Liver (tissue), 9 donors: ENCODE measurements around the gene DONSON. TPM values are rescaled to one million over a fixed set of nuclear protein-coding genes. Genes with fewer than 3 reads are reported as not detected.

Source experiments
- DNase-seq: peaks from one replicate; pipeline ENCODE4 v3.0.0-alpha.2; 2017; ENCODE audit warnings: low spot score
- H3K27ac ChIP-seq, 2 donors: one replicate each; pipeline ENCODE4 v1.7.0; 2013; ENCODE audit warnings: inconsistent platforms in 2 of 2, low read length in 2 of 2, control low read depth in 1 of 2, low read depth in 1 of 2, mild to moderate bottlenecking in 1 of 2
- H3K27me3 ChIP-seq, 4 donors: one replicate each; pipeline versions ENCODE4 v1.6.1 to v1.7.0; 2013; ENCODE audit warnings: low read length in 3 of 4, inconsistent platforms in 1 of 4, mild to moderate bottlenecking in 1 of 4, moderate library complexity in 1 of 4; ENCODE audit not compliant: control insufficient read depth in 4 of 4, insufficient read depth in 4 of 4
- H3K36me3 ChIP-seq, 4 donors: one replicate each; pipeline versions ENCODE4 v1.6.1 to v1.7.0; 2013; ENCODE audit warnings: low read length in 3 of 4, mild to moderate bottlenecking in 3 of 4, low read depth in 1 of 4, moderate library complexity in 1 of 4; ENCODE audit not compliant: control insufficient read depth in 4 of 4, insufficient read depth in 3 of 4
- H3K4me1 ChIP-seq, 4 donors: one replicate each; pipeline versions ENCODE4 v1.6.1 to v1.7.0; 2013; ENCODE audit warnings: low read length in 3 of 4, mild to moderate bottlenecking in 3 of 4, moderate library complexity in 1 of 4; ENCODE audit not compliant: control insufficient read depth in 4 of 4, insufficient read depth in 4 of 4
- H3K4me3 ChIP-seq, 3 donors: one replicate each; pipeline versions ENCODE4 v1.6.1 to v1.7.0; 2013; ENCODE audit warnings: low read length in 3 of 3, control low read depth in 1 of 3, low read depth in 1 of 3, mild to moderate bottlenecking in 1 of 3
- H3K9ac ChIP-seq, 2 donors: one replicate each; pipeline ENCODE4 v1.7.0; 2013; ENCODE audit warnings: low read length in 2 of 2, mild to moderate bottlenecking in 2 of 2, moderate library complexity in 2 of 2, control low read depth in 1 of 2, low read depth in 1 of 2
- H3K9me3 ChIP-seq, 4 donors: one replicate each; pipeline versions ENCODE4 v1.6.1 to v1.7.0; 2013; ENCODE audit warnings: low read length in 3 of 4; ENCODE audit not compliant: control insufficient read depth in 4 of 4
- EGR1 ChIP-seq, 2 donors: IDR thresholded peaks; 2 replicates each; pipeline ENCODE4 v1.6.1; 2016 to 2018; ENCODE audit warnings: antibody characterized with exemption in 2 of 2, low read depth in 2 of 2
- FOXA1 ChIP-seq: IDR thresholded peaks from 2 replicates; pipeline ENCODE4 v1.6.1; 2016; ENCODE audit warnings: antibody characterized with exemption
- GABPA ChIP-seq, 2 donors: IDR thresholded peaks in 1 of 2; conservative IDR thresholded peaks in 1 of 2; 2 replicates each; pipeline ENCODE4 v1.6.1; 2016; ENCODE audit warnings: antibody characterized with exemption in 2 of 2, mild to moderate bottlenecking in 1 of 2, moderate library complexity in 1 of 2
- HNF4A ChIP-seq, 2 donors: conservative IDR thresholded peaks; 2 replicates each; pipeline ENCODE4 v1.6.1; 2016; ENCODE audit warnings: antibody characterized with exemption in 2 of 2, mild to moderate bottlenecking in 2 of 2
- HNF4G ChIP-seq: IDR thresholded peaks from 2 replicates; pipeline ENCODE4 v1.6.1; 2016; ENCODE audit warnings: antibody characterized with exemption
- JUND ChIP-seq, 2 donors: IDR thresholded peaks; 2 replicates each; pipeline ENCODE4 v1.6.1; 2016; ENCODE audit warnings: antibody characterized with exemption in 2 of 2
- NR2F2 ChIP-seq: IDR thresholded peaks from 2 replicates; pipeline ENCODE4 v1.6.1; 2016; ENCODE audit warnings: antibody characterized with exemption
- RAD21 ChIP-seq, 2 donors: IDR thresholded peaks; 2 replicates each; pipeline ENCODE4 v1.6.1; 2016; ENCODE audit warnings: antibody characterized with exemption in 2 of 2, mild to moderate bottlenecking in 2 of 2
- RXRA ChIP-seq, 2 donors: IDR thresholded peaks; 2 replicates each; pipeline ENCODE4 v1.6.1; 2017 to 2018; ENCODE audit warnings: antibody characterized with exemption in 2 of 2, mild to moderate bottlenecking in 1 of 2
- SP1 ChIP-seq: IDR thresholded peaks from 2 replicates; pipeline ENCODE4 v1.6.1; 2018; ENCODE audit warnings: antibody characterized with exemption, mild to moderate bottlenecking
- TAF1 ChIP-seq: conservative IDR thresholded peaks from 2 replicates; pipeline ENCODE4 v1.6.1; 2016; ENCODE audit warnings: antibody characterized with exemption, mild to moderate bottlenecking
- YY1 ChIP-seq: IDR thresholded peaks from 2 replicates; pipeline ENCODE4 v1.6.1; 2016; ENCODE audit warnings: antibody characterized with exemption, mild to moderate bottlenecking
- WGBS: extraction: QIAGEN DNeasy Blood & Tissue Kit; methylation state at CpG from one replicate; pipeline ENCODE4 v1.1.7; 2013; 5-methylcytosine and 5-hydroxymethylcytosine counted together
- polyA plus RNA-seq, 2 donors: library from polyadenylated mRNA; stranded (reverse) in 1 of 2; unstranded in 1 of 2; fragments of 200-250 nt in 1 of 2; fragments of >200 nt in 1 of 2; fragmentation: Nextera tagmentation in 1 of 2; extraction: Ambion mirVana in 1 of 2; gene quantifications; one replicate each; pipeline versions ENCODE4 v1.2.1 to v1.2.3, GENCODE V29; 2013 to 2015
- total RNA-seq, 2 donors: library from RNA; depleted of rRNA; stranded (reverse); fragments of >200 nt; gene quantifications; one replicate each; pipeline ENCODE4 v1.2.3, GENCODE V29; 2014
- TF ChIP-seq, protein P1 (sequence below): IDR thresholded peaks from 2 replicates; pipeline ENCODE4 v1.6.1; 2016; ENCODE audit warnings: antibody characterized with exemption
- TF ChIP-seq, protein P2 (sequence below): fragments of 150-350 bp; IDR thresholded peaks from 2 replicates; pipeline ENCODE4 v1.5.1; 2017; ENCODE audit warnings: improper control_type of control experiment, low read depth, low read length; ENCODE audit not compliant: missing input control
- TF ChIP-seq, protein P3 (sequence below): IDR thresholded peaks from 2 replicates; pipeline ENCODE4 v1.6.1; 2016; ENCODE audit warnings: antibody characterized with exemption, mild to moderate bottlenecking
- TF ChIP-seq, protein P4 (sequence below): IDR thresholded peaks from 2 replicates; pipeline ENCODE4 v1.6.1; 2016; ENCODE audit warnings: antibody characterized with exemption
- donor health status: healthy.
- donor health status: healthy.
- donor health status: healthy.
- donor health status: healthy.
- donor health status: healthy.

The DONSON gene
- total and polyA plus RNA-seq, 4 donors = 4.8 to 22.6 (median 8.3) TPM

DNA sequence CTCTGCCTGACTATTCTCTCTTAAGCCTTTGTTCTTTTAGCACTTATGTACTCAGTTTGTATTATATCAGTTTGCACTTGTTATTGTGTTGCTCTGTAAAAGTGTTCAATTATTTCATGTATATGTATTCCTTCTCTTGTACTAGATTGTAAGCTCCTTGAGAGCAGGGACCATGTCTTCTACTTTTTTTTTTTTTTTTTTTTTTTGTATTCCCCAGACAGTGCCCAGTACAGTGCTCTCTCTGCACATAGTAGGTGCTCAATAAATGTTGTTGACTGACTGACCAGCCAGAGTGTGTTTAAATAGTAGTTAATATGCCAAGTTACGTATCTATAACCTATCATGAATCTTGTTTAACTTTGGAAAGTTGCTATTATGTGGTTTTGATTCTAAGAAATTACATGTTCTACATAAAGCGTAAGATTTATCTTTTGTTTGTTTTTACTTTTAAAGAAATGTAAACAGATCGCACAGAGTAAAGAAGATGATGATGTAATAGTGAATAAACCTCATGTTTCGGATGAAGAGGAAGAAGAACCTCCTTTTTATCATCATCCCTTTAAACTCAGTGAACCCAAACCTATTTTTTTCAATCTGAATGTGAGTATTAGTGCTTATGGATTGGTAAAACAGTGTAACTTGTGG is 29.6 kb downstream of the DONSON start:
- WGBS = 70% methylated on average over 4 of the region's 4 CpGs

GRCh38 chr21:33557447-33557846 is 31.0 kb downstream of the DONSON start:
- DNase-seq = no peak
- peaks cover 0 to 3% (median 0%) of the 10 kb centered on the region in 4 donors for H3K4me1 ChIP-seq
- H3K9ac ChIP-seq = no peak overlapping the region
- 98% methylated on average over 19 of the region's 19 CpGs for WGBS
- no peak overlapping the region for H3K27ac ChIP-seq
- no peak overlapping the region for H3K4me3 ChIP-seq
- H3K27me3 ChIP-seq = no peaks in the 10 kb centered on the region
- no peaks in the 10 kb centered on the region for H3K9me3 ChIP-seq
- peaks cover 21 to 77% (median 69%) of the 10 kb centered on the region in 4 donors for H3K36me3 ChIP-seq
- TF ChIP-seq, protein P1, sequence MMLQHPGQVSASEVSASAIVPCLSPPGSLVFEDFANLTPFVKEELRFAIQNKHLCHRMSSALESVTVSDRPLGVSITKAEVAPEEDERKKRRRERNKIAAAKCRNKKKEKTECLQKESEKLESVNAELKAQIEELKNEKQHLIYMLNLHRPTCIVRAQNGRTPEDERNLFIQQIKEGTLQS = no peak
- TF ChIP-seq GABPA (IDR thresholded peaks at IDR 0.05 in 1 of 2, conservative IDR thresholded peaks at IDR 0.05 in 1 of 2) = no peak
- no peak for TF ChIP-seq EGR1 (IDR thresholded peaks at IDR 0.05; ENCODE audit: low read depth in 2 of 2)
- TF ChIP-seq, protein P2, sequence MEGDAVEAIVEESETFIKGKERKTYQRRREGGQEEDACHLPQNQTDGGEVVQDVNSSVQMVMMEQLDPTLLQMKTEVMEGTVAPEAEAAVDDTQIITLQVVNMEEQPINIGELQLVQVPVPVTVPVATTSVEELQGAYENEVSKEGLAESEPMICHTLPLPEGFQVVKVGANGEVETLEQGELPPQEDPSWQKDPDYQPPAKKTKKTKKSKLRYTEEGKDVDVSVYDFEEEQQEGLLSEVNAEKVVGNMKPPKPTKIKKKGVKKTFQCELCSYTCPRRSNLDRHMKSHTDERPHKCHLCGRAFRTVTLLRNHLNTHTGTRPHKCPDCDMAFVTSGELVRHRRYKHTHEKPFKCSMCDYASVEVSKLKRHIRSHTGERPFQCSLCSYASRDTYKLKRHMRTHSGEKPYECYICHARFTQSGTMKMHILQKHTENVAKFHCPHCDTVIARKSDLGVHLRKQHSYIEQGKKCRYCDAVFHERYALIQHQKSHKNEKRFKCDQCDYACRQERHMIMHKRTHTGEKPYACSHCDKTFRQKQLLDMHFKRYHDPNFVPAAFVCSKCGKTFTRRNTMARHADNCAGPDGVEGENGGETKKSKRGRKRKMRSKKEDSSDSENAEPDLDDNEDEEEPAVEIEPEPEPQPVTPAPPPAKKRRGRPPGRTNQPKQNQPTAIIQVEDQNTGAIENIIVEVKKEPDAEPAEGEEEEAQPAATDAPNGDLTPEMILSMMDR = no peak
- no peak for TF ChIP-seq NR2F2
- TF ChIP-seq FOXA1 = no peak
- TF ChIP-seq JUND (IDR thresholded peaks at IDR 0.05) = no peak
- no peak for TF ChIP-seq YY1
- TF ChIP-seq RXRA (IDR thresholded peaks at IDR 0.05) = no peak
- TF ChIP-seq, protein P3, sequence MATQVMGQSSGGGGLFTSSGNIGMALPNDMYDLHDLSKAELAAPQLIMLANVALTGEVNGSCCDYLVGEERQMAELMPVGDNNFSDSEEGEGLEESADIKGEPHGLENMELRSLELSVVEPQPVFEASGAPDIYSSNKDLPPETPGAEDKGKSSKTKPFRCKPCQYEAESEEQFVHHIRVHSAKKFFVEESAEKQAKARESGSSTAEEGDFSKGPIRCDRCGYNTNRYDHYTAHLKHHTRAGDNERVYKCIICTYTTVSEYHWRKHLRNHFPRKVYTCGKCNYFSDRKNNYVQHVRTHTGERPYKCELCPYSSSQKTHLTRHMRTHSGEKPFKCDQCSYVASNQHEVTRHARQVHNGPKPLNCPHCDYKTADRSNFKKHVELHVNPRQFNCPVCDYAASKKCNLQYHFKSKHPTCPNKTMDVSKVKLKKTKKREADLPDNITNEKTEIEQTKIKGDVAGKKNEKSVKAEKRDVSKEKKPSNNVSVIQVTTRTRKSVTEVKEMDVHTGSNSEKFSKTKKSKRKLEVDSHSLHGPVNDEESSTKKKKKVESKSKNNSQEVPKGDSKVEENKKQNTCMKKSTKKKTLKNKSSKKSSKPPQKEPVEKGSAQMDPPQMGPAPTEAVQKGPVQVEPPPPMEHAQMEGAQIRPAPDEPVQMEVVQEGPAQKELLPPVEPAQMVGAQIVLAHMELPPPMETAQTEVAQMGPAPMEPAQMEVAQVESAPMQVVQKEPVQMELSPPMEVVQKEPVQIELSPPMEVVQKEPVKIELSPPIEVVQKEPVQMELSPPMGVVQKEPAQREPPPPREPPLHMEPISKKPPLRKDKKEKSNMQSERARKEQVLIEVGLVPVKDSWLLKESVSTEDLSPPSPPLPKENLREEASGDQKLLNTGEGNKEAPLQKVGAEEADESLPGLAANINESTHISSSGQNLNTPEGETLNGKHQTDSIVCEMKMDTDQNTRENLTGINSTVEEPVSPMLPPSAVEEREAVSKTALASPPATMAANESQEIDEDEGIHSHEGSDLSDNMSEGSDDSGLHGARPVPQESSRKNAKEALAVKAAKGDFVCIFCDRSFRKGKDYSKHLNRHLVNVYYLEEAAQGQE = no peak
- TF ChIP-seq RAD21 (IDR thresholded peaks at IDR 0.05) = no peak
- TF ChIP-seq HNF4A (conservative IDR thresholded peaks at IDR 0.05) = no peak
- no peak for TF ChIP-seq HNF4G

More for the DNA sequence above, 29.6 kb downstream of the DONSON start:
- peaks cover 0 to 4% (median 0%) of the 10 kb centered on the region in 4 donors for H3K4me1 ChIP-seq
- H3K4me3 ChIP-seq = no peak overlapping the region
- H3K9ac ChIP-seq = no peak overlapping the region
- TF ChIP-seq YY1 (no peak), RXRA (IDR thresholded peaks at IDR 0.05) (no peak), HNF4A (conservative IDR thresholded peaks at IDR 0.05) (no peak), FOXA1 (no peak), TAF1 (no peak), RAD21 (IDR thresholded peaks at IDR 0.05) (no peak), SP1 (no peak)
- TF ChIP-seq, protein P4, sequence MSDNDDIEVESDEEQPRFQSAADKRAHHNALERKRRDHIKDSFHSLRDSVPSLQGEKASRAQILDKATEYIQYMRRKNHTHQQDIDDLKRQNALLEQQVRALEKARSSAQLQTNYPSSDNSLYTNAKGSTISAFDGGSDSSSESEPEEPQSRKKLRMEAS = no peak
- TF ChIP-seq, protein P2 = no peak
- TF ChIP-seq, protein P3 = no peak
- no peaks in the 10 kb centered on the region for H3K9me3 ChIP-seq
- no peaks in the 10 kb centered on the region for H3K27me3 ChIP-seq
- DNase-seq = no peak
- peaks cover 14 to 65% (median 56%) of the 10 kb centered on the region in 4 donors for H3K36me3 ChIP-seq
- H3K27ac ChIP-seq = no peak overlapping the region
